Psoas muscle (tissue), 8 donors: ENCODE measurements around the gene FOSL1. TPM values are rescaled to one million over a fixed set of nuclear protein-coding genes. Genes with fewer than 3 reads are reported as not detected.

ENCODE experiments used
- ATAC-seq, 4 donors: fragments of 200-7000 bp; cut with Tn5 transposase; one replicate each; pipeline ENCODE4 v1.9.1; 2020; ENCODE audit warnings: moderate library complexity in 3 of 4, mild to moderate bottlenecking in 2 of 4
- DNase-seq, 2 donors: peaks; one replicate each; pipeline ENCODE4 v3.0.0-alpha.2; 2020
- H3K27ac ChIP-seq: fragments of 200-600 bp; one replicate; pipeline ENCODE4 v1.8.0; 2022
- H3K27me3 ChIP-seq, 3 donors: fragments of 200-600 bp in 1 of 3; one replicate each; pipeline versions ENCODE4 v1.6.1 to v1.8.0; 2013 to 2022; ENCODE audit warnings: low read length in 2 of 3, mild to moderate bottlenecking in 2 of 3, moderate library complexity in 1 of 3; ENCODE audit not compliant: insufficient read depth in 3 of 3
- H3K36me3 ChIP-seq, 2 donors: fragments of 200-600 bp in 1 of 2; one replicate each; pipeline versions ENCODE4 v1.6.1 to v1.8.0; 2013 to 2022; ENCODE audit warnings: low read depth in 1 of 2, mild to moderate bottlenecking in 1 of 2, moderate library complexity in 1 of 2; ENCODE audit not compliant: insufficient read depth in 1 of 2
- H3K4me1 ChIP-seq: fragments of 200-600 bp; one replicate; pipeline ENCODE4 v1.8.0; 2022
- H3K4me3 ChIP-seq: fragments of 200-600 bp; one replicate; pipeline ENCODE4 v1.8.0; 2022; ENCODE audit warnings: mild to moderate bottlenecking
- H3K9me3 ChIP-seq: fragments of 200-600 bp; one replicate; pipeline ENCODE4 v1.8.0; 2022
- CTCF ChIP-seq: fragments of 200-600 bp; IDR thresholded peaks from one replicate; pipeline ENCODE4 v1.8.0; 2022; ENCODE audit warnings: antibody characterized with exemption
- WGBS, 3 donors: extraction: QIAGEN DNeasy Blood & Tissue Kit; methylation state at CpG; one replicate each; pipeline versions ENCODE4 v1.1.6 to v1.1.7; 2013; 5-methylcytosine and 5-hydroxymethylcytosine counted together
- intact Hi-C, 2 donors: fragments of 100-400 bp; cut with DNase I; formaldehyde crosslinking; loops; one replicate each; pipeline versions ENCODE4 v1.11.0 to v1.14.2; 2022
- polyA plus RNA-seq, 3 donors: library from polyadenylated mRNA; stranded (reverse); fragments of 200-250 nt; gene quantifications; one replicate each; pipeline ENCODE4 v1.2.3, GENCODE V29; 2013
- total RNA-seq, 4 donors: library from RNA; stranded (reverse); fragmentation: NEBNext Ultra II Directional in 2 of 4; extraction: Animal tissue kit (Norgen Biotek cat#: 25700) in 2 of 4; gene quantifications; one replicate each; pipeline versions ENCODE4 v1.2.1 to v1.2.4, GENCODE V29; 2021 to 2023
- donor health status: healthy with polysubstance abuse.
- donor health status: DM: no; HTN: no; CAD: no; lungs with moderate emphysema.
- donor health status: Bipolar disorder and iron deficiency.
- donor health status: healthy.
- donor health status: DM: yes; HTN: yes; CAD: no.
- donor health status: DM: no; HTN: no; CAD: no.
- donor health status: DM: no; HTN: no; CAD: no.
- donor health status: DM: yes; HTN: yes; CAD: no.

Gene FOSL1
- total and polyA plus RNA-seq, 7 donors = 0.75 to 257 (median 10.4) TPM

GRCh38 chr11:65883058-65883761 lies 17.0 kb downstream of the FOSL1 start:
- intact Hi-C loops = no loop called here
- TF ChIP-seq CTCF = no peak
- DNase-seq = no peak
- Histone ChIP-seq H3K4me1 (peaks cover 8% of the 10 kb centered on the region), H3K9me3 (no peaks in the 10 kb centered on the region), H3K27me3 (no peaks in the 10 kb centered on the region), H3K36me3 (peaks cover 9 to 49% of the 10 kb centered on the region in 2 donors), H3K27ac (no peak overlapping the region), H3K4me3 (no peak overlapping the region)
- WGBS, 3 donors = 91 to 97% (median 92%) methylated on average over 12 to 13 of the region's 13 CpGs
- no peak for ATAC-seq

- Histone ChIP-seq H3K9me3 (no peaks in the 10 kb centered on the region), H3K27ac (no peak overlapping the region), H3K36me3 (peaks cover 9 to 49% of the 10 kb centered on the region in 2 donors), H3K4me3 (no peak overlapping the region), H3K27me3 (no peaks in the 10 kb centered on the region), H3K4me1 (peaks cover 2% of the 10 kb centered on the region)
- no peak for ATAC-seq
- DNase-seq = no peak
- 87 to 93% (median 88%) methylated on average over 29 to 30 of the region's 30 CpGs for WGBS, 3 donors
- intact Hi-C loops = no loop called here
- no peak for TF ChIP-seq CTCF
These were observed 17.8 kb downstream of the FOSL1 start for GRCh38 chr11:65882120-65883057.

- Histone ChIP-seq H3K9me3 (no peaks in the 10 kb centered on the region), H3K4me3 (no peak overlapping the region), H3K27me3 (no peaks in the 10 kb centered on the region), H3K36me3 (peaks cover 9 to 37% of the 10 kb centered on the region in 2 donors), H3K27ac (no peak overlapping the region), H3K4me1 (no peaks in the 10 kb centered on the region)
- 61 to 70% (median 68%) methylated on average over 7 of the region's 7 CpGs for WGBS, 3 donors
- TF ChIP-seq CTCF = no peak
- DNase-seq (no peak), ATAC-seq (no peak)
- intact Hi-C loops = no loop called here
These were observed 19.3 kb downstream of the FOSL1 start for GRCh38 chr11:65880844-65881421.

GRCh38 chr11:65880027-65880426 lies 20.2 kb downstream of the FOSL1 start:
- H3K4me1 ChIP-seq = no peaks in the 10 kb centered on the region
- intact Hi-C loops = no loop called here
- no peaks in the 10 kb centered on the region for H3K27me3 ChIP-seq
- TF ChIP-seq CTCF = no peak
- H3K36me3 ChIP-seq = peaks cover 9 to 28% of the 10 kb centered on the region in 2 donors
- H3K27ac ChIP-seq = no peak overlapping the region
- H3K9me3 ChIP-seq = no peaks in the 10 kb centered on the region
- 59 to 72% (median 67%) methylated on average over 7 of the region's 7 CpGs for WGBS, 3 donors
- DNase-seq (no peak), ATAC-seq (no peak)
- no peak overlapping the region for H3K4me3 ChIP-seq
